ENCODE data around the gene OXNAD1.

OXNAD1 gene

DNA sequence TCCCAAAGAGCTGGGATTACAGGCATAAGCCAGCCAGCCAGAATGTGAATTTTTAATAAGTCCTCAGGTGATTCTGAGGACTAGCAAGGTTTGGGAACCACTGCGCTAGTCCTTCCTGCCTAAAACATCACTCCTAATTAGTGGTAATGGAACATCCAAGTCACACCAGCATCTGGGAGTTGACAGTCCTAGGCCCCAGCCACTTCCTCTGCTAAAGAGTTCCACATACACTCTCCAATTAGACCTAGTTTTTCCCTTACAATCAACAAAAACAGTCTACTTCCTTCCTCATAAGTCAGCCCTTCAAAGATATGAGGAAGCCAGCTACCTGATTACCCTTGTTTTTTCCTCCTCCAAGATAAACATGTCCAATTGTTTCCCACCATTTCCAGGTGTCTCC is 78.1 kb downstream of the OXNAD1 start:
- no peak overlapping the region for H2BK15ac ChIP-seq (ENCODE audit: low read length)
- H3K4ac ChIP-seq (ENCODE audit: low read length), result no peak overlapping the region
- no peak overlapping the region for H2AFZ ChIP-seq (ENCODE audit: low read length)
- H3K18ac ChIP-seq (ENCODE audit: low read length), result no peak overlapping the region
- no peaks in the 10 kb centered on the region for H3K27me3 ChIP-seq (ENCODE audit: control insufficient read depth in 3 of 3, insufficient read depth in 3 of 3, low read depth in 1 of 3, low read length in 3 of 3)
- H3K4me3 ChIP-seq (ENCODE audit: low read length in 2 of 2), result no peak overlapping the region
- H2BK120ac ChIP-seq (ENCODE audit: low read depth, low read length), result no peak overlapping the region
- no peaks in the 10 kb centered on the region for H3K79me1 ChIP-seq (ENCODE audit: low read depth, low read length)
- H3K4me1 ChIP-seq (ENCODE audit: control insufficient read depth in 2 of 2, insufficient read depth in 1 of 2, low read depth in 1 of 2, low read length in 2 of 2), result peaks cover 10 to 12% of the 10 kb centered on the region in 2 donors
- H3K23ac ChIP-seq (ENCODE audit: low read depth, low read length, poor library complexity), result no peak overlapping the region
- no peak overlapping the region for H3K9ac ChIP-seq (ENCODE audit: low read depth, low read length, poor library complexity)
- peaks cover 2 to 3% of the 10 kb centered on the region in 2 donors for H3K36me3 ChIP-seq (replicated peaks in 1 of 2; ENCODE audit: control insufficient read depth in 2 of 2, insufficient read depth in 2 of 2, low read length in 2 of 2)
- H3K4me2 ChIP-seq (ENCODE audit: insufficient read depth, low read length, poor library complexity, severe bottlenecking), result no peak overlapping the region
- no peak overlapping the region for H4K91ac ChIP-seq (ENCODE audit: low read depth, low read length, poor library complexity)
- H2BK12ac ChIP-seq (ENCODE audit: low read length), result no peak overlapping the region
- no peak overlapping the region for H2AK5ac ChIP-seq (ENCODE audit: low read depth, low read length)
- peaks cover 0 to 2% of the 10 kb centered on the region in 2 donors for H3K9me3 ChIP-seq (replicated peaks in 1 of 2; ENCODE audit: control insufficient read depth in 2 of 2, insufficient read depth in 1 of 2, low read depth in 1 of 2, low read length in 2 of 2)
- H3K27ac ChIP-seq (replicated peaks; ENCODE audit: low read length), result no peak overlapping the region
- H2BK5ac ChIP-seq (ENCODE audit: low read length), result no peak overlapping the region
- no peak overlapping the region for H3K14ac ChIP-seq (ENCODE audit: low read length)
- H4K8ac ChIP-seq (ENCODE audit: low read depth, low read length), result no peak overlapping the region
- whole genome bisulfite sequencing, 2 donors (ENCODE audit: extremely low coverage in 2 of 2, insufficient read length in 2 of 2, insufficient replicate concordance in 1 of 2), result no CpG with 5 or more reads among the region's 1 CpG
- DNase-seq (ENCODE audit: low spot score), result no peak

DNA sequence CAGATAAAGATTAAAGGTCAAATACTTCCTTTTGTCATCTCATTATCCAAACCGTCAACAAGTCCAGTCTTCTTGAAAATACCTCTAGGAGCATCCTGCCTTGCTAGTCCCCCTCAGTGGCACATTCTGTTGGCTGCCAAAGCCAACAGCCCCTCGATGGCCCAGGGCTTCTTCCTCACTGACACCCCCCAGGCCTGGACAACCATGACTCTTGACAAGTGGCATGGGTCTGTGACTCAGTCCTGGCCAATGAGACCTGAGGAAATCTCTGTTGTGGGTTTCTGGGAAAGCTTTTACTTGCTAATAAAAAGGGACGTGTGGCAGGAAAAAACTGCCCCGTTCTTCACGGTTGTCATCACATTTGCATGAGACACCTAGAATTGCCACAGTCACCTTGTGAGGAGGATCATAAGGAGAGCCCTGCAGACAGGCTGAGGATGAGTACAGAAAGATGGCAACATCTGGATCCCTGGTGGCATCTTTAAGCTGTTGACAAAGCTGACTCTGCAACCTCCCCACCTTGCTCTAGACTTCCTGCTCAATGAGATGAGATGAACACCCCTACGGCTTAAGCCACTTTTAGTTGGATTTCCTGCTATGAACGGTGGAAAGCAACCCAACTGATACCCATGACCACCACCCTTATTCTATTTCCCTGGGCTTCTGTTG is 81.5 kb downstream of the OXNAD1 start:
- DNase-seq (ENCODE audit: low spot score), result no peak
- Histone ChIP-seq H4K8ac (ENCODE audit: low read depth, low read length) (no peak overlapping the region), H2BK5ac (ENCODE audit: low read length) (no peak overlapping the region), H3K4me1 (ENCODE audit: control insufficient read depth in 2 of 2, insufficient read depth in 1 of 2, low read depth in 1 of 2, low read length in 2 of 2) (peaks cover 5 to 6% of the 10 kb centered on the region in 2 donors), H3K4ac (ENCODE audit: low read length) (no peak overlapping the region), H3K9me3 (replicated peaks in 1 of 2; ENCODE audit: control insufficient read depth in 2 of 2, insufficient read depth in 1 of 2, low read depth in 1 of 2, low read length in 2 of 2) (peaks cover 0 to 2% of the 10 kb centered on the region in 2 donors), H3K23ac (ENCODE audit: low read depth, low read length, poor library complexity) (no peak overlapping the region), H2BK120ac (ENCODE audit: low read depth, low read length) (no peak overlapping the region), H2BK15ac (ENCODE audit: low read length) (no peak overlapping the region), H3K9ac (ENCODE audit: low read depth, low read length, poor library complexity) (no peak overlapping the region), H2BK12ac (ENCODE audit: low read length) (no peak overlapping the region), H3K4me2 (ENCODE audit: insufficient read depth, low read length, poor library complexity, severe bottlenecking) (no peak overlapping the region), H3K79me1 (ENCODE audit: low read depth, low read length) (no peaks in the 10 kb centered on the region), H3K36me3 (replicated peaks in 1 of 2; ENCODE audit: control insufficient read depth in 2 of 2, insufficient read depth in 2 of 2, low read length in 2 of 2) (peaks cover 4 to 7% of the 10 kb centered on the region in 2 donors), H4K91ac (ENCODE audit: low read depth, low read length, poor library complexity) (no peak overlapping the region), H3K18ac (ENCODE audit: low read length) (no peak overlapping the region), H3K4me3 (ENCODE audit: low read length in 2 of 2) (no peak overlapping the region), H3K14ac (ENCODE audit: low read length) (no peak overlapping the region), H3K27ac (replicated peaks; ENCODE audit: low read length) (no peak overlapping the region), H2AK5ac (ENCODE audit: low read depth, low read length) (no peak overlapping the region), H2AFZ (ENCODE audit: low read length) (no peak overlapping the region), H3K27me3 (ENCODE audit: control insufficient read depth in 3 of 3, insufficient read depth in 3 of 3, low read depth in 1 of 3, low read length in 3 of 3) (no peaks in the 10 kb centered on the region)
- WGBS, 2 donors (ENCODE audit: extremely low coverage in 2 of 2, insufficient read length in 2 of 2, insufficient replicate concordance in 1 of 2), result no CpG with 5 or more reads among the region's 7 CpGs

DNA sequence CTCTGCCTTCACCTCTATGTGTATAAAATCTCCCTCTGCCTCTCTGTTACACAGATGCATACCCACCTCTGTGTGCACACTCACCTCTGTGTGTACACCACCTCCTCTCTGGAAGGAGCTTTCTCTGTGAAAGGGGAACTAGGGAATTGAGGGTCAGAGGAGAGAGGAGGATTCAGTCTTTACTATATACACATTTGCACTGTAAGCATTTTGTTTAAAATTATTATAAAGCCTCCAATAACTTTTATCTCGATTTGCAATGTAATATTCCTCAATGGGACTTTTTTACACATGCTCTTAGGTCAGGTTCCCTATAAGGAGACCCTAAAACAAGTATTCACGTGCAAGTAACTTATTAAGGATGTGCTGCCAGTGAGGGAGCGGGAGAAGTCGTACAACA is 82.5 kb downstream of the OXNAD1 start:
- no peak overlapping the region for H3K18ac ChIP-seq (ENCODE audit: low read length)
- peaks cover 4 to 7% of the 10 kb centered on the region in 2 donors for H3K36me3 ChIP-seq (replicated peaks in 1 of 2; ENCODE audit: control insufficient read depth in 2 of 2, insufficient read depth in 2 of 2, low read length in 2 of 2)
- no peak overlapping the region for H2BK15ac ChIP-seq (ENCODE audit: low read length)
- no peak for DNase-seq (ENCODE audit: low spot score)
- H3K4ac ChIP-seq (ENCODE audit: low read length), result no peak overlapping the region
- no peak overlapping the region for H3K23ac ChIP-seq (ENCODE audit: low read depth, low read length, poor library complexity)
- no CpG with 5 or more reads among the region's 4 CpGs for WGBS, 2 donors (ENCODE audit: extremely low coverage in 2 of 2, insufficient read length in 2 of 2, insufficient replicate concordance in 1 of 2)
- no peak overlapping the region for H2BK120ac ChIP-seq (ENCODE audit: low read depth, low read length)
- H3K27me3 ChIP-seq (ENCODE audit: control insufficient read depth in 3 of 3, insufficient read depth in 3 of 3, low read depth in 1 of 3, low read length in 3 of 3), result no peaks in the 10 kb centered on the region
- no peak overlapping the region for H3K9ac ChIP-seq (ENCODE audit: low read depth, low read length, poor library complexity)
- no peak overlapping the region for H3K4me2 ChIP-seq (ENCODE audit: insufficient read depth, low read length, poor library complexity, severe bottlenecking)
- H3K27ac ChIP-seq (replicated peaks; ENCODE audit: low read length), result no peak overlapping the region
- no peak overlapping the region for H4K8ac ChIP-seq (ENCODE audit: low read depth, low read length)
- H4K91ac ChIP-seq (ENCODE audit: low read depth, low read length, poor library complexity), result no peak overlapping the region
- H2BK12ac ChIP-seq (ENCODE audit: low read length), result no peak overlapping the region
- H3K79me1 ChIP-seq (ENCODE audit: low read depth, low read length), result no peaks in the 10 kb centered on the region
- no peak overlapping the region for H2AK5ac ChIP-seq (ENCODE audit: low read depth, low read length)
- no peak overlapping the region for H2AFZ ChIP-seq (ENCODE audit: low read length)
- peaks cover 5 to 6% of the 10 kb centered on the region in 2 donors for H3K4me1 ChIP-seq (ENCODE audit: control insufficient read depth in 2 of 2, insufficient read depth in 1 of 2, low read depth in 1 of 2, low read length in 2 of 2)
- no peak overlapping the region for H2BK5ac ChIP-seq (ENCODE audit: low read length)
- H3K9me3 ChIP-seq (replicated peaks in 1 of 2; ENCODE audit: control insufficient read depth in 2 of 2, insufficient read depth in 1 of 2, low read depth in 1 of 2, low read length in 2 of 2), result peaks cover 0 to 2% of the 10 kb centered on the region in 2 donors
- H3K14ac ChIP-seq (ENCODE audit: low read length), result no peak overlapping the region
- no peak overlapping the region for H3K4me3 ChIP-seq (ENCODE audit: low read length in 2 of 2)

DNA sequence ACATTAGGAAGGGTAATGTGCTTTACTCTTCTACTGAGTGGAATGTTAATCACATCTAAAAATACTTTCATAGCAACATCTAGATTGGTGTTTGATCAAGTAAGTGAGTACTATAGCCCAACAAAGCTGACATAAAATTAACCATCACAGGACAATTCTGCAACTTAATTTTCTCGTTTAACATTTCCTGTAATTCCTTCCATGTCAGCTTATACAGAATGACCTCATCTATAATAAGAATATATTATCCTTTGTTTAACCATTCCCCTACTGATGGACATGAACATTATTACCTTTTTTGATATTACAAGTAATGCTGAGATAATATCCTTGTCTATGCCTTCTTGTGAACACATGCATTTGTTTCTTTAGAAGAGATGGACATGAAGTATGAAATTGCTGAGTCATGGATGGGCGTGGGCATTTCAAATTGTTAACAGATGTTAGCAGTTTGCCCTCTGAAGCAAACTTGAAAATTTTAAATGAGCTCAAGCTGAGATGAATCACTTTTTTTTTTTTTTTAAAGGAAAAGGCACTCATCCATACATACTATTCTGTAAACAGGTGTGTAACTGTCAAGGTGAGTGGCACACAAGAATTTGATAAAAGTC is 85.1 kb downstream of the OXNAD1 start:
- H3K4me2 ChIP-seq (ENCODE audit: insufficient read depth, low read length, poor library complexity, severe bottlenecking), result no peak overlapping the region
- H2BK5ac ChIP-seq (ENCODE audit: low read length), result no peak overlapping the region
- DNase-seq (ENCODE audit: low spot score), result no peak
- H3K4me3 ChIP-seq (ENCODE audit: low read length in 2 of 2), result no peak overlapping the region
- no peak overlapping the region for H2BK15ac ChIP-seq (ENCODE audit: low read length)
- no peak overlapping the region for H3K23ac ChIP-seq (ENCODE audit: low read depth, low read length, poor library complexity)
- peaks cover 0 to 2% of the 10 kb centered on the region in 2 donors for H3K9me3 ChIP-seq (replicated peaks in 1 of 2; ENCODE audit: control insufficient read depth in 2 of 2, insufficient read depth in 1 of 2, low read depth in 1 of 2, low read length in 2 of 2)
- H3K4ac ChIP-seq (ENCODE audit: low read length), result no peak overlapping the region
- no peak overlapping the region for H2AFZ ChIP-seq (ENCODE audit: low read length)
- no peak overlapping the region for H2BK12ac ChIP-seq (ENCODE audit: low read length)
- H3K14ac ChIP-seq (ENCODE audit: low read length), result no peak overlapping the region
- no peak overlapping the region for H2AK5ac ChIP-seq (ENCODE audit: low read depth, low read length)
- no peaks in the 10 kb centered on the region for H3K79me1 ChIP-seq (ENCODE audit: low read depth, low read length)
- peaks cover 6 to 7% of the 10 kb centered on the region in 2 donors for H3K36me3 ChIP-seq (replicated peaks in 1 of 2; ENCODE audit: control insufficient read depth in 2 of 2, insufficient read depth in 2 of 2, low read length in 2 of 2)
- H3K27me3 ChIP-seq (ENCODE audit: control insufficient read depth in 3 of 3, insufficient read depth in 3 of 3, low read depth in 1 of 3, low read length in 3 of 3), result no peaks in the 10 kb centered on the region
- H3K18ac ChIP-seq (ENCODE audit: low read length), result no peak overlapping the region
- no peak overlapping the region for H2BK120ac ChIP-seq (ENCODE audit: low read depth, low read length)
- no CpG with 5 or more reads among the region's 2 CpGs for WGBS, 2 donors (ENCODE audit: extremely low coverage in 2 of 2, insufficient read length in 2 of 2, insufficient replicate concordance in 1 of 2)
- no peak overlapping the region for H3K9ac ChIP-seq (ENCODE audit: low read depth, low read length, poor library complexity)
- H3K4me1 ChIP-seq (ENCODE audit: control insufficient read depth in 2 of 2, insufficient read depth in 1 of 2, low read depth in 1 of 2, low read length in 2 of 2), result peaks cover 7% of the 10 kb centered on the region in 2 donors
- no peak overlapping the region for H3K27ac ChIP-seq (replicated peaks; ENCODE audit: low read length)
- H4K8ac ChIP-seq (ENCODE audit: low read depth, low read length), result no peak overlapping the region
- H4K91ac ChIP-seq (ENCODE audit: low read depth, low read length, poor library complexity), result no peak overlapping the region
